WTC11 (cell line): ENCODE measurements around the gene SPATS2. TPM values are rescaled to one million over a fixed set of nuclear protein-coding genes. Genes with fewer than 3 reads are reported as not detected.

Experiments used
- ATAC-seq: fragments of 200-7000 bp; cut with Tn5 transposase; 2 replicates; pipeline ENCODE4 v1.10.0; 2021; ENCODE audit warnings: mild to moderate bottlenecking, moderate library complexity
- CTCF ChIA-PET: fragments of 300-600 bp; sonication (Branson Sonifier 250); formaldehyde crosslinking; loops from one replicate; lab custom pipeline; 2021; ENCODE audit warnings: antibody characterized with exemption; lab: Charles Lee
- POLR2A ChIA-PET: fragments of 350-600 bp; sonication (Branson Sonifier 250); formaldehyde crosslinking; loops from one replicate; lab custom pipeline; 2021; ENCODE audit warnings: antibody characterized with exemption; lab: Charles Lee
- DNase-seq: peaks from one replicate; pipeline ENCODE4 v3.0.0; 2021; ENCODE audit warnings: low spot score
- H3K27ac Mint-ChIP-seq: 2 replicates; pipeline ENCODE4 v1.8.0; 2021; ENCODE audit warnings: mixed read lengths
- H3K27me3 Mint-ChIP-seq: 2 replicates; pipeline ENCODE4 v1.8.0; 2021; ENCODE audit warnings: low read depth, mild to moderate bottlenecking, moderate library complexity, mixed read lengths
- H3K36me3 Mint-ChIP-seq: 2 replicates; pipeline ENCODE4 v1.8.0; 2021; ENCODE audit warnings: mixed read lengths
- H3K4me1 Mint-ChIP-seq: 2 replicates; pipeline ENCODE4 v1.8.0; 2022; ENCODE audit warnings: mixed read lengths
- H3K4me3 Mint-ChIP-seq: 2 replicates; pipeline ENCODE4 v1.8.0; 2021; ENCODE audit warnings: mild to moderate bottlenecking, moderate library complexity, mixed read lengths
- H3K9me3 Mint-ChIP-seq: 2 replicates; pipeline ENCODE4 v1.8.0; 2021; ENCODE audit warnings: mixed read lengths
- ARID4B ChIP-seq: sonication (generic); formaldehyde crosslinking; IDR thresholded peaks from 2 replicates; pipeline ENCODE4 v1.8.0; 2023; ENCODE audit warnings: missing genetic modification reagents, mild to moderate bottlenecking, borderline replicate concordance
- ATF2 ChIP-seq: sonication (generic); formaldehyde crosslinking; IDR thresholded peaks from 2 replicates; pipeline ENCODE4 v1.8.1; 2022; ENCODE audit warnings: low read depth, missing genetic modification reagents, borderline replicate concordance
- ATF3 ChIP-seq: sonication (generic); formaldehyde crosslinking; conservative IDR thresholded peaks from 2 replicates; pipeline ENCODE4 v1.8.1; 2022; ENCODE audit warnings: mild to moderate bottlenecking, missing genetic modification reagents
- CREM ChIP-seq: sonication (generic); formaldehyde crosslinking; IDR thresholded peaks from 2 replicates; pipeline ENCODE4 v1.8.1; 2022; ENCODE audit warnings: mild to moderate bottlenecking, missing genetic modification reagents, moderate library complexity
- EMX1 ChIP-seq: fragments of 250-450 bp; sonication (Bioruptor Pico); IDR thresholded peaks from 2 replicates; pipeline ENCODE4 v1.8.0; 2021; ENCODE audit warnings: mild to moderate bottlenecking
- ERG ChIP-seq: fragments of 250-450 bp; sonication (Bioruptor Pico); IDR thresholded peaks from 2 replicates; pipeline ENCODE4 v1.8.0; 2021; ENCODE audit warnings: mild to moderate bottlenecking
- ESRRA ChIP-seq: sonication (generic); formaldehyde crosslinking; IDR thresholded peaks from 2 replicates; pipeline ENCODE4 v1.8.1; 2022; ENCODE audit warnings: mild to moderate bottlenecking, missing genetic modification reagents, borderline replicate concordance
- FOXP4 ChIP-seq: sonication (generic); formaldehyde crosslinking; IDR thresholded peaks from 2 replicates; pipeline ENCODE4 v1.8.0; 2022; ENCODE audit warnings: mild to moderate bottlenecking, missing genetic modification reagents
- GRHL2 ChIP-seq: fragments of 250-450 bp; sonication (Bioruptor Pico); IDR thresholded peaks from 2 replicates; pipeline ENCODE4 v1.8.0; 2022; ENCODE audit warnings: mild to moderate bottlenecking, moderate library complexity; ENCODE audit not compliant: insufficient replicate concordance, severe bottlenecking
- HMGXB4 ChIP-seq: sonication (generic); formaldehyde crosslinking; IDR thresholded peaks from 2 replicates; pipeline ENCODE4 v1.8.1; 2023; ENCODE audit warnings: mild to moderate bottlenecking, moderate library complexity, missing genetic modification reagents
- KAT7 ChIP-seq: sonication (generic); formaldehyde crosslinking; IDR thresholded peaks from 2 replicates; pipeline ENCODE4 v1.8.1; 2023; ENCODE audit warnings: missing genetic modification reagents, mild to moderate bottlenecking, borderline replicate concordance
- MAX ChIP-seq: sonication (generic); formaldehyde crosslinking; IDR thresholded peaks from 2 replicates; pipeline ENCODE4 v1.8.0; 2022; ENCODE audit warnings: mild to moderate bottlenecking, missing genetic modification reagents
- NFE2L1 ChIP-seq: sonication (generic); formaldehyde crosslinking; IDR thresholded peaks from 2 replicates; pipeline ENCODE4 v1.8.1; 2023; ENCODE audit warnings: missing genetic modification reagents
- NR1H2 ChIP-seq: sonication (generic); formaldehyde crosslinking; IDR thresholded peaks from 2 replicates; pipeline ENCODE4 v1.9.0; 2021; ENCODE audit warnings: mild to moderate bottlenecking, moderate library complexity, missing genetic modification reagents
- NR3C1 ChIP-seq: sonication (generic); formaldehyde crosslinking; conservative IDR thresholded peaks from 2 replicates; pipeline ENCODE4 v1.8.1; 2023; ENCODE audit warnings: low read depth, mild to moderate bottlenecking, missing genetic modification reagents
- TCF7 ChIP-seq: sonication (generic); formaldehyde crosslinking; IDR thresholded peaks from 2 replicates; pipeline ENCODE4 v1.8.0; 2022; ENCODE audit warnings: mild to moderate bottlenecking, low read depth, missing genetic modification reagents, moderate library complexity
- TEAD1 ChIP-seq: sonication (generic); formaldehyde crosslinking; IDR thresholded peaks from 2 replicates; pipeline ENCODE4 v1.8.0; 2022; ENCODE audit warnings: mild to moderate bottlenecking, missing genetic modification reagents
- TEAD4 ChIP-seq: sonication (generic); formaldehyde crosslinking; IDR thresholded peaks from 2 replicates; pipeline ENCODE4 v1.8.0; 2022; ENCODE audit warnings: mild to moderate bottlenecking, missing genetic modification reagents
- USF1 ChIP-seq: sonication (generic); formaldehyde crosslinking; IDR thresholded peaks from 2 replicates; pipeline ENCODE4 v1.8.0; 2022; ENCODE audit warnings: mild to moderate bottlenecking, missing genetic modification reagents
- ZBTB43 ChIP-seq: sonication (generic); formaldehyde crosslinking; IDR thresholded peaks from 2 replicates; pipeline ENCODE4 v1.8.1; 2023; ENCODE audit warnings: mild to moderate bottlenecking, missing genetic modification reagents
- ZNF121 ChIP-seq: sonication (generic); formaldehyde crosslinking; IDR thresholded peaks from 2 replicates; pipeline ENCODE4 v1.8.0; 2023; ENCODE audit warnings: missing genetic modification reagents
- ZNF232 ChIP-seq: sonication (generic); formaldehyde crosslinking; IDR thresholded peaks from 2 replicates; pipeline ENCODE4 v1.8.0; 2022; ENCODE audit warnings: mild to moderate bottlenecking, missing genetic modification reagents
- ZNF263 ChIP-seq: sonication (generic); formaldehyde crosslinking; IDR thresholded peaks from 2 replicates; pipeline ENCODE4 v1.8.1; 2022; ENCODE audit warnings: low read depth, mild to moderate bottlenecking, moderate library complexity, missing genetic modification reagents
- total RNA-seq: library from RNA; stranded (reverse); gene quantifications from 3 replicates; pipeline ENCODE4 v1.2.3, GENCODE V29; 2021

Gene SPATS2
- total RNA-seq, 1 experiment from 2014 or later, result 25.9 TPM

- TF ChIP-seq ARID4B (CRISPR knock-in tag), result no peak
- no peak for TF ChIP-seq USF1 (CRISPR knock-in tag)
- no peak for TF ChIP-seq ZBTB43 (CRISPR knock-in tag)
- no peak for TF ChIP-seq ATF2 (CRISPR knock-in tag)
These were observed 157.5 kb downstream of the SPATS2 start (continued) for GRCh38 chr12:49524660-49525324.

- Mint-ChIP-seq H3K9me3 (no peaks in the 10 kb centered on the region), H3K27ac (no peak overlapping the region), H3K36me3 (peaks cover 33% of the 10 kb centered on the region), H3K4me3 (no peak overlapping the region), H3K4me1 (peaks cover 8% of the 10 kb centered on the region), H3K27me3 (no peaks in the 10 kb centered on the region)
- ChIA-PET POLR2A (no interaction called here), CTCF (interaction anchor here (1.1 to 2.4 kb wide), 3 partner anchors 12 to 169 kb away, joined by 3 to 5 read pairs (median 3); no protein-coding TSS in a partner anchor)
- TF ChIP-seq TEAD4 (no peak), NFE2L1 (CRISPR knock-in tag) (no peak), TCF7 (CRISPR knock-in tag) (no peak), ZNF263 (no peak), ERG (CRISPR knock-in tag) (no peak), CREM (CRISPR knock-in tag) (no peak), FOXP4 (CRISPR knock-in tag) (no peak), HMGXB4 (no peak), ESRRA (CRISPR knock-in tag) (no peak), ZNF121 (CRISPR knock-in tag) (no peak), KAT7 (CRISPR knock-in tag) (no peak), NR1H2 (no peak), TEAD1 (CRISPR knock-in tag) (no peak), MAX (CRISPR knock-in tag) (no peak), NR3C1 (CRISPR knock-in tag) (no peak), GRHL2 (no peak), EMX1 (CRISPR knock-in tag) (no peak), ATF3 (no peak), ZNF232 (CRISPR knock-in tag) (no peak)
- ATAC-seq (no peak), DNase-seq (no peak)
These were observed 158.7 kb downstream of the SPATS2 start for GRCh38 chr12:49525942-49526341.
